ENCODE data around the gene UNC93B1. TPM values are rescaled to one million over a fixed set of nuclear protein-coding genes. Genes with fewer than 3 reads are reported as not detected.
A peak's percentile ranks its signal among the peaks of the same experiment; 100 is the strongest.

The UNC93B1 gene
- total RNA-seq, 3 donors from 2014 or later: 30.1 to 47.5 (median 46.8) TPM

DNA sequence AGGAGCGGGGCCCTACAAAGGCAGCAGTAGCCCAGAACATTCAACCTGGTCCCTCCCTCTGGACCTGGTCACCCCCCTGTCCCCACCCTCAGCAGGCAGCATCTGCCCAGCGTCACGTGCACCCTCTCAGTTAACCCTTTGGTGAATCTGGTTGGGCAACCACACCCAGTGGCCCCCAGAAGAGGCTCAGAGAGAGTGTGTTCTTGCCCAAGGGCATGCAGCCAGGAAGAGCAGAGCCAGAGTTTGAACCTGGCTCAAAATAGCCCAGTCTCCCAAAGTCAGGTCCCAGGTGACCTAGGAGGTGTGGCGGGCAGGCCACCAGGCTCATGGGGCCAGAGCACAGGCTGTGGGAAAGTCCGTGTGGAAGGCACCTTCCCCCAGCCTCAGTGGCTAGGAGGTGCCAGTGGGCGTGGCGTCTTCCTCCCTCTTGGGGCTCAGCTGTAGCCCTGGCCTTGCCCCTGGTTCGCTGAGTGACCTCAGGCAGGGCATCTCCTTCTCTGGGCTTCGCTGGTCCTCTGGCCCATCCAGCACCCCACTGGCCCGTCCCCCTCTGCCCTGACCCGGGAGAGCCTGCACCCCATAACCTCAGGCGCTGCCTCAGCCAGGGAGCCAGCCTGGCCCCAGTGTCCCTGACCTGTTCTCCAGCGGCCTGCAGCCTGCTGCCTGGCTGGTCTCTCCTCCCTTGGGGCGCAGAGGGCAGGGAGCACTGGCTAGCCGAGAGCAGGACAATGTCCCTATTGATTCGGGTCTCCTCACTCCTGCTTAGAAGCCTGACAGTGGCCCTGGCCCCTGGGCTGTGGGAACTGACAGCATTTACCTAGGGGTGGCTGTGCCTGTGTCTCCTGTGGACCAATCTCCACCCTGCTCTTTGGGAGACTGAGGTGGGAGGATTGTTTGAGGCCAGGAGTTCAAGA, 13.3 kb upstream of the UNC93B1 start:
- H3K9me3 ChIP-seq: no peaks in the 10 kb centered on the region
- TF ChIP-seq, protein P1, sequence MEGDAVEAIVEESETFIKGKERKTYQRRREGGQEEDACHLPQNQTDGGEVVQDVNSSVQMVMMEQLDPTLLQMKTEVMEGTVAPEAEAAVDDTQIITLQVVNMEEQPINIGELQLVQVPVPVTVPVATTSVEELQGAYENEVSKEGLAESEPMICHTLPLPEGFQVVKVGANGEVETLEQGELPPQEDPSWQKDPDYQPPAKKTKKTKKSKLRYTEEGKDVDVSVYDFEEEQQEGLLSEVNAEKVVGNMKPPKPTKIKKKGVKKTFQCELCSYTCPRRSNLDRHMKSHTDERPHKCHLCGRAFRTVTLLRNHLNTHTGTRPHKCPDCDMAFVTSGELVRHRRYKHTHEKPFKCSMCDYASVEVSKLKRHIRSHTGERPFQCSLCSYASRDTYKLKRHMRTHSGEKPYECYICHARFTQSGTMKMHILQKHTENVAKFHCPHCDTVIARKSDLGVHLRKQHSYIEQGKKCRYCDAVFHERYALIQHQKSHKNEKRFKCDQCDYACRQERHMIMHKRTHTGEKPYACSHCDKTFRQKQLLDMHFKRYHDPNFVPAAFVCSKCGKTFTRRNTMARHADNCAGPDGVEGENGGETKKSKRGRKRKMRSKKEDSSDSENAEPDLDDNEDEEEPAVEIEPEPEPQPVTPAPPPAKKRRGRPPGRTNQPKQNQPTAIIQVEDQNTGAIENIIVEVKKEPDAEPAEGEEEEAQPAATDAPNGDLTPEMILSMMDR (IDR thresholded peaks at IDR 0.05): no peak
- H3K4me1 ChIP-seq (ENCODE audit: low read depth): peaks cover 21% of the 10 kb centered on the region
- ATAC-seq (no peak), DNase-seq (peak in 2 of 3 donors; percentile 35 to 52)
- H3K4me3 ChIP-seq: no peak overlapping the region
- intact Hi-C loops (cut with DNase I, micrococcal nuclease): no loop called here
- no peaks in the 10 kb centered on the region for H3K36me3 ChIP-seq (ENCODE audit: low read depth)

DNA sequence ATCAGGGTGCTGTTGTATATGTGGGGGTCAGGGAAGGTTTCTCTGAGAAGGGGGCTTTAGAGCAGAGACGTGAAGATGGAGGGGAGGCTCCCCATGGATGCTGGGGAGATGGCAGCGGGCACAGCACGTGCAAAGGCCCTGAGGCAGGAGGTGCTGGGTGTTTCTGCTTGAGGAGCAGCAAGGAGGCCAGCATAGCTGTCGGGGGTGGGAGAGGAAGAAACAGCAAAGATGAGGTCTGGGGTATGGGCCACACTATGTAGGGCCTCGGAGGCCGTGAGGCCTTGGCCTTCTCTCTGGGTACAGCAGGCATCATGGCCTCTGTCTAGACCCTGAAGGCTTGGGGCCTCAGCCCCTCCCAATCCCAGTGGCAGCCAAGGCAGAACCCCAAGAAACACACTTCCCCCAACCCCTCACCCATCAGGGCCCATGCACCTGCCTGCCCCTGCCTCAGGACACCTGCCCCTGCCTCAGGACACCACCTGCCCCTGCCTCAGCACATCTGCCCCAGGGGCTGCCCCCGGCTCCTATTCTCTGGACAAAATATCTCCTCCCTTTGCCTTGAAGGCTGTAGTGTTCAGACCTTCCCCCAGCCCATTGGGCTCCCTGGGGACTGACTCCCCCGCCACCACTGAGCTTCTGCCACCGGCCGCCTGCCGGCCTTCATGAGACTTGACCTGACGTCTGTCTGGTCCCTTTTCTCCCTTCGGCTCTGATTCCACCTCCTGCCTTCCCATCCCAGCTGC, 12.4 kb upstream of the UNC93B1 start:
- H3K4me1 ChIP-seq (ENCODE audit: low read depth): peaks cover 21% of the 10 kb centered on the region
- intact Hi-C loops (cut with DNase I, micrococcal nuclease): no loop called here
- no peak for ATAC-seq

DNA sequence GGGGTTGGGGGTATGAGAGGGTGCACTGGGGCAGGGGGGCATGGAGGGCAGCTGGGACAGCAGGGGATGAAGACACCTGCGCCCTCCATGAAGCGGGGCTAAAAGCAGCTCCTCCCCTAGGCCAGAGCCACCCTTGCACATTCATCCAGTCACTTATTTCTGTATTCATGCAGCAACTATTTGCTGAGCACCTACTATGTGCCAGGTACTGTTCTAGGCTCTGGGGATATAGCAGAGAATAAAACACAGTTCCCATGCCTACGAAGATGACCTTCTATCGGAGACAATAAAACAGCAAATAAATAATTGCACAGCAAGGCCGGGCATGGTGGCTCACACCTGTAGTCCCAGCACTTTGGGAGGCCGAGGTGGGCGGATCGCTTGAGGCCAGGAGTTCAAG, 11.6 kb upstream of the UNC93B1 start:
- DNase-seq (no peak), ATAC-seq (no peak)
- Histone ChIP-seq H3K36me3 (ENCODE audit: low read depth) (no peaks in the 10 kb centered on the region), H3K4me3 (no peak overlapping the region), H3K9me3 (no peaks in the 10 kb centered on the region), H3K4me1 (ENCODE audit: low read depth) (peaks cover 29% of the 10 kb centered on the region)
- intact Hi-C loops (cut with DNase I, micrococcal nuclease): no loop called here
- TF ChIP-seq, protein P1 (IDR thresholded peaks at IDR 0.05): no peak

More for the DNA sequence above, 12.4 kb upstream of the UNC93B1 start:
- no peak for DNase-seq
- Histone ChIP-seq H3K9me3 (no peaks in the 10 kb centered on the region), H3K4me3 (no peak overlapping the region), H3K36me3 (ENCODE audit: low read depth) (no peaks in the 10 kb centered on the region)
- TF ChIP-seq, protein P1 (IDR thresholded peaks at IDR 0.05): no peak

DNA sequence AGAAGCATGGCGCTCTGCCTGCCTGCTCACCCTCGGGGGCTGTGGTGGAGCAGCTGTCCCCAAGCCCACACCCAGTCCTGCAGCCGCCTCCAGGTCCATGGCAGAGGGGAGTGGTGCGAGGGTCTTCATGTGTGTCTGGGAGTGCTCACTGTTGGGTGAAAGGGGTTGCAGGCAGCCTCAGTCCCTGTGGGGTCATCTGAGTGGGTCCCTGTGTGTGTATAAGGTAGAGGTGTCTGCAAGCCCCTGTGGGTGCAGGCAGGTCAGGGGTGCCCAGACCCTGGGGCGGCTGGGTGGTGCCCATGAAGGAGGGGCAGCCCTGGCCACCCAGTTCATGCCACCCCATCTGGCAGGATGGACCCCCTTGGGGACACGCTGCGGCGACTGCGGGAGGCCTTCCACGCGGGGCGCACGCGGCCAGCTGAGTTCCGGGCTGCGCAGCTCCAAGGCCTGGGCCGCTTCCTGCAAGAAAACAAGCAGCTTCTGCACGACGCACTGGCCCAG, 11.1 kb upstream of the UNC93B1 start:
- TF ChIP-seq, protein P1 (IDR thresholded peaks at IDR 0.05): no peak
- peak in 1 of 3 donors; percentile 59 for DNase-seq
- intact Hi-C loops (cut with DNase I, micrococcal nuclease): no loop called here
- H3K4me1 ChIP-seq (ENCODE audit: low read depth): peaks cover 33% of the 10 kb centered on the region
- no peaks in the 10 kb centered on the region for H3K9me3 ChIP-seq
- no peak for ATAC-seq
- no peak overlapping the region for H3K4me3 ChIP-seq
- no peaks in the 10 kb centered on the region for H3K36me3 ChIP-seq (ENCODE audit: low read depth)

DNA sequence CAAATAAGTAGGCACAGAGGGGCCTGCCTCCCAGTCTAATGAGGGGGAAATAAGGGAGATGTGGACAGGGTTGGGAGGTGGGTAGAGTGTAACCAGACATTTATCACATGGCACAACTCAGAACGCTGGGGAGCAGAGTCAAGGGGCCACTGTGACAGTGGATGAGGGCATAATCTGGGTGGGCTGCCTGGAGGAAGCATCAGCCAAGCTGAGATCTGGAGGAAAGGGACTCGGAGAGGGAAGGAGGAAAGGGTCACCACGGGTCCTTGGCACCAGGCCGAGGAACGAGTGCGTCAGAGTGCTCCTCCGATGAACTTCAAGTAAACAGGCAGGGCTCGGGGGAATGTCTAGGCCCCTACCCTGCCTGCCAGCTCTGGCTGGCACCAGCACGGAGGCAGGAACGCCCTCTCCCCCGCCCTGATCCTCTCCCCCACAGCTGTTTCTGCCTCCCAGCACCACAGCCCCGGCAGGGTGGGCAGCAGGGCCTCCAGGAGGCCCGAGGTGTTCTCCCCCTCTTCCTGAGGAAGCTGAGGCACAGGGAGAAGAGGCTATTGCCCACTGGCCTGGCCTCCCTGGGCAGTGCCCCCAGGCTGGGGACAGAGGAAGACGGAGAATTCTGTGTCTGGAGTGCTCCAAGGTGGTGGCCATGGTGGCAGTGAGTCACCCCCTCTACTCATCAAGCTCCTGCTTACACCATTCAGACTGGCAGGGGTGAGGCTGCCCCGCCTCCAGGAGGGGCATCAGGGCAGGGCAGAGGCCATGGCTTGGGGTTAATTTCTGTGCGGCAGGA, 10.5 kb upstream of the UNC93B1 start:
- TF ChIP-seq, protein P1 (IDR thresholded peaks at IDR 0.05): no peak
- Histone ChIP-seq H3K4me1 (ENCODE audit: low read depth) (peaks cover 40% of the 10 kb centered on the region), H3K36me3 (ENCODE audit: low read depth) (no peaks in the 10 kb centered on the region), H3K9me3 (no peaks in the 10 kb centered on the region), H3K4me3 (no peak overlapping the region)
- DNase-seq (peak; percentile 75 to 83 (median 79)), ATAC-seq (peak; percentile 65)
- intact Hi-C loops (cut with DNase I, micrococcal nuclease): no loop called here

Measured in mucosa of descending colon (tissue), 3 donors.